Activated effector memory CD4-positive, alpha-beta T cell treated with Interleukin-2 at 50 U/mL for 16 hours (primary cell): Measurements from ENCODE around the gene GRK1.

Experiments used
- DNase-seq: peaks from one replicate; pipeline ENCODE4 v3.0.0-alpha.2; 2020

GRK1 gene

DNA sequence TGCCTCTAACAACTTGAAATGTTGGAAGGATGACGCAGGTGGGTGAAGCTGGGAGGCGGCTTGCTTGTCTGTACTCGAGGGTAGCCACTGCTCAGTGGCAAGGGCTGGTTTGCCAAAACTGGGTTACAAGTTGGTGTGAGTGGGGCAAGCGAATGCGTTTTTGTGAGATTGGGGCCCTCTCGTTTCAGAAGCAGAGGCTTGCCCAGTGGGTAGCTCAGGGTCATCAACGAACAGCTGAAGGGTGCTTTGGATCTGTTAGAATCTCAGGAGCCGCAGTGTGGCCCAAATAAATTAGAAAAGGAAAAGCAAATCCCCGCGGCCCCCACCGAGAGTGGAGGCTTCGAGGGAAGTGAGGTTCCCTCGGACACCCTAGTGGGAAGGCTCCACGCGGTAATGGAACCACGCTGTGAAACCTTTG, 16.3 kb upstream of the GRK1 start:
- no peak for DNase-seq

DNA sequence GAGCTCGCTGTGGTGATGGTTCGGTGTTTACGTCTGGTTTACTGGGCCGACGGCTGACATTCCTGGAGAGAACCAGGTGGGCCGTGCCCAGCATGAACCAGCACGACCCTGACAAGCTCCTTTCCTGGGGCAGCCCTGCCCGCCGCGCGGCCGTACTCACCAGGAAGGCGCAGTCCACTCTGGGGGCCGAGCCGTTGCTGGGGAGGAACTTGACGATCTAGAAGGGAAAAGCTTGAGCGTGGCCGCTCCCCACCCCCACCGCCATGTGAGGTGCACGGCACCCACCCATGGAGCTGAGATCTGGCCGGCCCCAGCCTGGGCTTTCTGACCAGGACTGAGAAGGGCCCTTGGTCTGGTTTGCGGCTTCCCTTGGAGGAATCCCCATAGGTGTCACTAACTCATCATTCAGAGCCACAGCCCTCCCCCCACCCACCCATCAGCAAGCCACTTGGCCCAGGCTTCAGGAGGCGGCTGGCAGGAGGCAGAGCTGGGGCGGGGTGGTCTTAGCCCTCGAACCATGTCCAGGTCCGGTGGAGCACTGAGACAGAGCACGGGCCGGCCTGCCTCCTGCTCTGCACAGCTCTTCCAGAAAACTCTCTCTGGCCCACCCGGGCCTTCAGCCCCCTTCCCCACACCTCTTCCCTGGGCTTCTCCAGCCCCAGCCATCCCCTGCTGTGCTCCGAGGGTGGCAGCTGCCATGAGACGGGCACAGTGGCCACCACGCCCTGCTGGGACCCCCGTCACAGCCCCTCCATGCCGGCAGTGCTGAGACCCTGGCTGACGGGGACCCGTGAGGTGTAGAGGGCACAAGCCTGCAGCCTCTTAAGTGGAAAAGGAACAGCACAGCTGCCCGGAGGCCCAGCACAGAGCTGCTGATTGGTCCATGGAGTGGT, 15.3 kb upstream of the GRK1 start:
- DNase-seq = no peak

DNA sequence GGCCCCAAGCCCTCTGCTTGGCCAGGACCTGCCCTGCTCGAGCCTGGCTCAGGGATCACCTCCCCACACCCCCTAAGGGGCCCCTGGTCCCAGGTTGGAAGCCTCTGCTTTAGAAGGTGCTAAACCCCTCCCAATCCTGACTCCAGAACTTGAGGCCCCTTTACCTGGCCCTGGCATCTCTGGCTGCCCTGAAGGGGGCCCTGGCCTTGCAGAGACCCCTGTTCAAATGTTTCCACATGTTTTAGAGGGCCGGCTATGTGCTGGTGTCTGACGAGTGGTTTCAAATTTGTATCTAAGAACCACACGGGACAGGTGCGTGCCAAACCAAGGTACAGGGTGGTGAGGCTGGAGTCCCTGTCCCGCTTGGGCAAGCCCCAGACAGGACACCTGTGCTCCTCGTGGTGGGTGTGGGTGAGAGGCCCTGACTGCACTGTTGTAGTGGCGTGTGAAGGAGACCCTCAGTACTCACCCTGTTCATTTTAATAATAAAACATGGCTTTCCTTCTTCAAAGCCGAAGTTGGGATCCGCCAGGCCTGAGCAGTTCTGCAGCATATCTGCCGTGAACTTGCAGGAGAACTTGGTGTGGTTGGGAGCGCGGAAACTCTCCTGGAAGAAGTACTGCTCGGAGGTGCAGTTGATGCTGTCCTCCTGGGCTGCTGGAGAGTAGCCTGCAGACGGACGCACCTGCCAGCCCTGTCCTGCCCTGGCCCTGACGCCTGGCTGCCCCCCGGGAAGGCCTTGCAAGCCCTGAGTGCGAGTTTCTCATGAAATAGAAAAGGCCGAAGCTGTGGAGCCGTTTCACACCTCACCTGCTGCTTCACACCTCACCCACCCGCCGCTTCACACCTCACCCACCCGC, 14.4 kb upstream of the GRK1 start:
- no peak for DNase-seq

DNA sequence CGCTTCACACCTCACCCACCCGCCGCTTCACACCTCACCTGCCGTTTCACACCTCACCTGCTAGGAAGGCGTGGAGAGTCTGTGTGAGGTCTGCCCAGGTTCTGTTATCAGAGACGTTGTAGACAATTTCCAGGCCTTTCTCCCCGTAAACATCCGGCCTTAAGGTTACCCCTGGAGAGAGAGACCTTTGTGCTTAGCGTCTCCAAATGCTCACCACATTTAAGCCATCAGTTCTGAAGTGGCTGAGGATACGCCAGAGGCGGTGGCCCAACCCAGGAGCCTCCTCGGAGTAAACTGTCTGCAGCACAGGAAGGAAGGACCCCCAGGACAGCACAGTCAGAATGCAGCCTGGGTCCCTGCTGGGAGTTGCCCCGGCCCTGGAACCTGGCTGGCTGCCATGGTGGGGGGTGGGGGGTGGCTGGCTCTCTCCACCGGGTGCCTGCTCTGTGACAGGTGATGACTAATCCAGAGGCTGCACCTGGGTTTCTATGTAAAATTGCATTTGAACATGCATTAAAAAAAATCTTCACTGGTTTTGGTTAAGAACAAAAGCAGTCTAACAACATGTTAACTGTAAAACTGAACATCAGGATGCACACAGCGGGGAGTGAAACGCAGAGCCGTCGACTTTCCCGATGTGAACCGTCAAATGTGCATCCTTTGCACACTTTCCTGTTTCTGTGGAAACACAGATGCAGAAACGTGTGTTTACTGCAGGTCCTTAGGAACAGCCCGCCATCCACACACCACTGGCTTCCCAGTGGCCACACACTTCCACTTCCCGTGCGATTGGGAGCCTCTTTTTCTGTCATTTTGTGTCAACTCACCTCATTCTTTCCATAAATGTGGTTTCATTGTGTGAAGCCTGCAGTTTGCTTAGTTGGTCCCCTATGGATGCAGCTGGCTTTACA, 13.5 kb upstream of the GRK1 start:
- DNase-seq = no peak

DNA sequence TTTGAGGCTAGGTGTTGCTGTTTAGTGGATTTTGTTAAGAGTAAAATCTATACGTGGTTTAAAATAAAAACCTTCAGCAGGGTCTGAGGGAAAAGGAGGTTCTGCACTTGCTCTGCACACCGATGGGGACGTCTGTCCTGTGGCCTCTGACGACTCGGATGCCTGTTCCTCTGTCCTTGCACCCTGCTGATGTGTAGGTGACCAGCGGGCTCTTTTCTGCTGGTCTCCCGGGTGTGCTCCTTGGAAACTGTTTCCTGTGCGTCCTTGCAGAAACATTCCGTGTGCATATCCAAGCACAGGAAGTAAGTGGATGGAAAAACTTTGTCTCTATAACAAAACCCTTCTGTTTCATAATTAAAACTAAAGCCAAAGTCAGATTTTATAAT, 12.9 kb upstream of the GRK1 start:
- no peak for DNase-seq

DNA sequence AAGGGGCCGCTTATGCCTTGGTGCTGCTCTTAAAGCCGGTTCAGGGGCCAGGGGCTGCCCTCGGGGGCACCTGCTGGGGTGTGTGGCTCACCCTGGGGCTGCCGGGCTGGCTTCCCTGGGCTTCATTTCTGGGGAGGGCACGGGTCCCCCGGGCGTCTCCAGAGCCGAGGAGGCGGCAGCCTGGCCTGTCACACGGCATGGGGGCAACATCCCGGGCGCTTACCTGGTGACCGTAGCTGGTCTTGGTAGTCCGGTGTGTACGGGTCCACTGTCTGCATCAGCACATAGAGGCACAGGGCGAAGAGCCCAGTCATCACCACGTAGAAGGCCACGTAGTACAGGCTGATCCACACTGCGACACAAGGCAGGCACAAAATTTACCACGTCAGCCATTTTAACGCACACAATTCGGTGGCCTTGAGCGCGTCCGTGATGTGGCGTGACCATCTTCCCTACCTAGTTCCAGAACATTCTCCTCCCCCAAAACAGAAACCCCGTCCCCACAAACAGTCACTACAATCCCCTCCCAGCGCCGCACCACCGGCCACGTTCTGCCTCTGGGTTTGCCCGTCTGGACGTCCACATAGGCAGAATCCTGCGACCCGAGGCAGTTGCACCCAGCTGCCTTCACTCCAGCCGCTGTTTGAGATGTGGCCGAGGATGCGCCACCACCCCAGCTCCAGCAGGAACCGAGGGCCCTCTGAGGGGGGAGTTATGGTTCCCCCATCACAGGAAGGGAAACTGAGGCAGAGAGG, 12.3 kb upstream of the GRK1 start:
- no peak for DNase-seq

DNA sequence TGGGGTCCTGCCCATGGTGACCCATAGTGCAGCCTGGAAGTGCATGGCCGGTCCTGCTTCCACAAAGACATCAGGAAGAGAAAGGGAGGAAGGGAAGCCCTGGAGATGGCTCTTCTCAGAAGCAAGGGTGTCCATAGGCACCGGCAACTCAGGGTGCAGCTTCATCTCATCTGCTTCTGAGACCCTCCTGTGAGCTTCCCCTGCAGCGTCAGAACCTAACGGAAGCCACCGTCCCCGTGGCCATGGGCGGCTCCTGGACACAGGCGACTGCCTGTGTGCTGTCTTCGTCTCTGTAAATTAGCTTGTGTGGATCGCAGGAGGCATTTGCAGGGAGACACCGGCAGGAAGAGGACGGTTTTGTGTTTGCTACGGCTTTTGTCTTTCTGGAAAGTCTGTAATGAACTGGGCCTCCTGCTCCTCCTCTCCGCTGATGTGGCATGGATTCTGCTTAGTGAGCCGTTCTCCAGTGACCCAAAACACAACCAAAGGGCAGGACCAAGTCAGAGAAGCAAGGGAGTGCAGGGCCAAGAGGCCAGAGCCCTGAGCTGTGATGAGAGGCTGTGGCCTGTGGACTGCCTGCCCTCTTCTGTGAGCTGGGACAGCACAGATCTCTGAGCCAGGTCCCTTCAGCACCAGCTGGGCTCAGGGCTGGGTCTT, 11.5 kb upstream of the GRK1 start:
- DNase-seq = no peak

DNA sequence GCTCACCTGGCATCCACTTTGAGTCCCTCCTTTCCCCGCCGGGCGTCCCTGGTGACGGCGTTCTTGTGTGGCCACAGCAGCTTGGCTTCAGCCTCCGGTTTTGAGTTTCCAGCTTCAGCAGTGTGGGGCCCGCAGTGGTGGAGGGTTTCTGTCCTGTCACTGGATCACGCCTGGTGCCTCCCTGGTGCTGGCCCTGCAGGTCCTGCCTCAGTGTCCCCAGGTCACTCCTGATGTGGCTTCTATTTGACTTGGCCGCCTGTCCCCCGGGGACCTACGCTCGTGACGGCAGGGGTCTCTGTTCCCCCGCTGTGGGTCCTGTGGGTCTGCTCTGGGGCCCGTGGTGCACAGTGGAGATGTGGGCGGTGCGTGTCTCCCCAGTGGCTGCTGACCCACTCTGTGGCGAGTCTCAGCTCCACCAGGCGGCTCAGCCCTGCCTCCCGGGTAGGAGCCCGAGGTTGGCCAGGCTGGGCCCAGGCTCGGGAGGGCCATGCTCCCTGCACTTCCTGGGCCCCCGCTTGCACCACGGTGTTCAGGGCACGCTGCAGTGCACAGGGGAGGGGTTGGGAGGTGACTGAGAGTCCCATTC, 10.9 kb upstream of the GRK1 start:
- no peak for DNase-seq

DNA sequence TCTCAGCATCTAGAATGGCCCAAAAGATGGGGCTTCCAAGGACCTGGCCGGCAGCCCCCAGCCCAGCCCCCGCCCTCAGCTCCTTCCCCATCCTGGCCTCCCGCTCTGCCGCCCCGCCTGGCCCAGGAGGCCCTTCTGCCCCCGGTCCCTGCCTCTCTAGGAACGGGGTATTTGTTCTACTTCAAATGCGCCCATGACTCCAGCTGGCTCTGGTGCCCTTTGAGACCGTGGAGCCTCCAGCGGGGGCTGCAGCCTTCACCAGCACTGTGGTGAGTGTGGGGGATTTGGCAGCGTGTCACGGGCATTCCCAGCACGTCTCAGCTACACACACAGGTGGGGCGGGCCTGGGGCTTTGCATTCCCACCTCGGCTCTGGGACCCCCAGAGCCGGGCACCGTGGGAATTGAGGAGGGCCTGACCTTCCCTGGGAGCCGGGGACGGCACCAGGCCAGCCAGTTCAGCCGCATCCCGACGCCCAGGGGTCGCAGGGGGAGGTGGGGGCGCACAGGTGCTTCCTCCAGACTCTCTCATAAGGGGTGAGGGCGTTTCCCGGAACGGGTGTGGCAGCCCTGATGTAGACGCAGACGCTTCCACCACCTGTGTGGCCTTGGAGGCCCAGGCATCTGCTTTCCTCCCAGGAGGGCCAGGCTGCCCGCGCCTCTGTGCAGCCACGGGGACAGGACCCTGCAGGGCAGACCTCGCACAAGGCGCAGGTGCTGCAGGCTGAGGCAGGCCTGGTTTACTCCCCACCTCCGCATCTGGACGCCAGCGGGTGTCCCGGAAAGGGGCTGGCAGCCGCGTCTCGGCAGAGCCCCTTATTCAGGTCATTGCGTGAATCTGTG, 10.0 kb upstream of the GRK1 start:
- DNase-seq = no peak

DNA sequence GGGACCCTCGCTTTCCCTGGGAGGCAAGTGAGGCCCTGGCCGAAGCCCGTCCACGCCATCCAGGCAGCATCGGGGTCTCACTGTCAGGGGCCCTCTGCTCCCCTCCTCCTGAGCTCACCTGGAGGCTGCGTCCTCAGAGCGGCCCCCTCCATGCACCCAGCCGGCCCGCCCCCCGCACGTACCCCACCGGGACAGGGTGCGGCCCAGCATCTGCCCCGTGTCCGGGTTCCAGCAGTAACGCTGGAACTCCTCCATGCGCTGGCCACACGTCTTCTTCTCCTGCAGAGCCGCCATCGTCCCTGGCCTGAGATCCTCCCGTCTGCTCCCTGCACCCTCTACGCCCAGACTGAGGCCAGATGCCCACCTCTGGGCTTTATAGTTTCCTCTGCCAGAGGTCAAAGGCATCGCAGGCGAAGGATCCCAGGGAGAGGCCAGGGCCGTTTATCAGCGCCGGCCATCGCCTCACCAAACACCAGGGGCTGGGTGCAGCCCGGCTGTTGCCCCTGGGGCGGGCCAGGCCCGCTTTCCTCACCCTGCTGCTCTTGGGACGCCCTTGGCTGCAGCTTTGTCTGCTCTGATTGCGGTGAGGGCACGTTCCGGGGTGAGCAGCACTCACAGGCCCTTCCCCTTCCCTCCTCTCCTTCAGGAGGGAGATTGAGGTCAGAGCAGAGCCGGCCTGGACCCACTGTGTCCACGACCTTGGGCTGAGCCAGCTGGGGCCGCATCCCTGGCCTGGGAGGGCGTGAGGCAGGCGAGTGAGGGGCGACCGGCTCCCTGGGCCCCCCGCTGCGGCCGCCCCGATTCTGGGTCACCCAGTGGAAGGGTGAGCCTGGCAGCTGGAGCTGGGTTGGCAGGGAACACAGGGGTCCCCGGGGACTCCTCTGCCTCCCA, 8.9 kb upstream of the GRK1 start, which contains the start of gene ATP4B:
Gene ATP4B (minus strand): TSS at position 348 of the 891 bp plus-strand sequence. CDS start 54 bp downstream, at position 294.
- DNase-seq = no peak

DNA sequence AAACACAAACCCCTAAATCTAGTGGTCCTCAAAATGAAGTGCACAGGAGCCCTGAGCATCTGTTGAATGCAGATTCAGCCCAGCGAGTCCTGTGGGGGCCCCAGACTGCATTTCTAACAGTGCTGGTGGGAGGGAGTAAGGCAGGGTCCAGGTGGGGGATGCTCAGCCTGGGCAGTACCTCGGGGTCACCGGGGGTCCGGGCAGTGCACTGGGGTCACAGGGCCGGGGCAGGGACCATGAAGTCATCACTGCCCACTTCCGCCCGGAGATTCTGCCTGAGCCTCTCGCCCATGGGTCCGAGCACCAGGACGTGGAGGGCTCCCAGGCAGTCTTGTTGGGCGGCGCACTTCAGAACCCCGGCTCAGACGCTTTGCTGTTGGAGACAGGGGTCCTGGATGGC, 8.2 kb upstream of the GRK1 start:
- DNase-seq = no peak

DNA sequence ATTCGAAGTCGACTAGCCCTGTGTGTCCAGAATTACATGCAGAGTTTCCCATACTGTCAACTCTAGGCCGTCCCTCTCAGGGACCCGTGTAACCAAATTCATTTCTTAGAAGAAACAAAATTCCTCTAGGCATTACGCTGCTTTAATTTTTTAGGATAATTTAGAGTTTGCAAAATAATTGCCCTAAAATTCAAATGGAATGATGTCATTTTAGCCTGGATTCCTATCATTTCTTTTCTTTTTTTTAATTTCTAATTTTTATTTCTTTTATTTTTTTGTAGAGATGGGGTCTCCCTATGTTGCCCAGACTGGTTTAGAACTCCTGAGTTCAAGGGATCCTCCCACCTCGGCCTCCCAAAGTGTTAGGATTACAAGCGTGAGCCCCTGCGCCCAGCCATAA, 7.7 kb upstream of the GRK1 start:
- DNase-seq = no peak

DNA sequence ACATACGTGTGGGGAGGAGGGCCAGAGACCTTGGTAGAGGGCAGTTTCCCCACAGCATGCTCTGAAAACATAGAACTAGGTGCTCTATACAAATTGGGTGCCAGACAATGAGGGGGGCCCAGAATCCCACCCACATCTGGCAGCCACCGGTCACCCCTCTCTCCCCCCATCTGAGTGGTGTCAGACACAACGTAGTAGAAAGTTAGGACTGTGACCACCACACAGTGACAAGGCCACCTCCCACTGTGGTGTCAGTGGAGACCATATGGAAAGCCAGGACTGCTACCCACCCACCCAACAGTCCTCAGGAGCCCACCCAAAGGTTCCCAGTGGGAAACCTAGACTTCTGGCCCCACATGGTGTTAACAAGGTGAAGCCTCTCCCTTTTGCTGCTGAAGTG, 7.0 kb upstream of the GRK1 start:
- DNase-seq = no peak

DNA sequence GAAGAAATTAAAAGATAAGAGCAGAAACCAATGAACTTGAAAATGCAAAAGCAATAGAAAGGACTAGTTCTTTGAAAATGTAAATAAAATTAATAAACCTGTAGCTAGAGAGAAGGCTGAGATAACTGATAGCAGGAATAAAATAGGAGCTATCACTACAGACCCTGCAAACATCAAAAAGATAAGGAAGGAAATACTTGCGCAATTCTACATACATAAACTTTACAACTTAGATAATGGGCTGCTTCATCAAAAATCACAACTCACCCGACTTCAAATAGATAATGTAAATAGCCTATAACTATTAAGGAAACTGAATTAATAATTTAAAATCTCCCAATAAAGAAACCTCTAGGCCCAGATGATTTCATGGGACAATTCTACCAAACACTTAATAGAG, 5.5 kb upstream of the GRK1 start:
- DNase-seq = no peak

DNA sequence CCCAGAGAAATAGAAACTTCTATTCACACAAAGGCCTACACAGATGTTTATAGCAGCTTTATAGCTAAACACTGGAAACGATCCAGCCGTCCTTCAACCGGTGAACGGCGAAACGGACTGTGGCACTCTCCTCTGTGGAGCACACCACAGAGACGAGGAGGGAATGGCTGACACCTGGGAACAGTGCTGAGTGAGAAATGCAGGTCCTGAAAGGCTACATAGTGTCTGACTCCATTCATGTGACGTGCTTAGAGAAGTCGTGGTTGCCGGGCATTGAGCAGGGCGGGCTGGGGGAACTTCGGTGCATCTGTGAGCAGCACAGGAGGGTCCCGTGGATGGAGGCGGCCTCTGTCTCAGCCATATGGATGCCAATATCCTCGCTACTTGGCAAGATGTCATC, 3.1 kb upstream of the GRK1 start:
- DNase-seq = no peak

DNA sequence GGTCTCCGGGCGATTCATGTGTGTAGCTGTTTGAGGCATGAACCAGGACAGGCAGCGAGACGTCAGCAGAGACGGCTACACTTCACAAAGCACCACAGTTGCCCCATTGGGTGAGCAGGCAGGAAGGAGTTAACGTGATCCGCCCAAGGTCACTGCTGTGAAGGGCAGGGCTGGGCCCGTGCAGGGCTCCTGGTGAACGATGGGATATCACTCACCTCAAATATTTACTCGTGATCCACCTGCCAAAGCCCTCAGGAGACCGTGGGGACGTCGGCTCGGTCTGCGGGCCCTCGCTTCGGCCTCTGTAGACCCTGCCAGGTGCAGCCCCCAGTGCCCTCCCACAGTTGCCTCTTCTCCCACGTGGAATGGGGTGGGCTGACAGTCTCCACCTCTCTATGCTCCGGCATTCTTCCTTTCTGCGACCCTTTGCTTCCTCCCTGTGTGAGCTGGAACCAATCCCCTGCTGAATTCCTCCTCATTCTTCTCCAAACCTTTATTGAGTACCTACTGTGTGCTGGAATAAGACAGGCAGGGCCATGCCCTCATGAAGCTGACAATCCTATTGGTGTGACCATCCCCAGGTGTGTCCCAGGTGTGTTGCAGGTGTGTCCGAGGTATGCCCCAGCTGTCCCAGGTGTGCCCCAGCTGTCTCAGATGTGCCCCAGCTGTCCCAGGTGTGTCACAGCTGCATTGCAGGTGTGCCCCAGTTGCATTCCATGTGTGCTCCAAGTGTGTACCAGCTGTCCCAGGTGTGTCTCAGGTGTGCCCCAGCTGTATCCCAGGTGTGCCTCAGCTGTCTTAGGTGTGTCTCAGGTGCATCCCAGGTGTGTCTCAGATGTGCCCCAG, 2.0 kb upstream of the GRK1 start:
- no peak for DNase-seq

DNA sequence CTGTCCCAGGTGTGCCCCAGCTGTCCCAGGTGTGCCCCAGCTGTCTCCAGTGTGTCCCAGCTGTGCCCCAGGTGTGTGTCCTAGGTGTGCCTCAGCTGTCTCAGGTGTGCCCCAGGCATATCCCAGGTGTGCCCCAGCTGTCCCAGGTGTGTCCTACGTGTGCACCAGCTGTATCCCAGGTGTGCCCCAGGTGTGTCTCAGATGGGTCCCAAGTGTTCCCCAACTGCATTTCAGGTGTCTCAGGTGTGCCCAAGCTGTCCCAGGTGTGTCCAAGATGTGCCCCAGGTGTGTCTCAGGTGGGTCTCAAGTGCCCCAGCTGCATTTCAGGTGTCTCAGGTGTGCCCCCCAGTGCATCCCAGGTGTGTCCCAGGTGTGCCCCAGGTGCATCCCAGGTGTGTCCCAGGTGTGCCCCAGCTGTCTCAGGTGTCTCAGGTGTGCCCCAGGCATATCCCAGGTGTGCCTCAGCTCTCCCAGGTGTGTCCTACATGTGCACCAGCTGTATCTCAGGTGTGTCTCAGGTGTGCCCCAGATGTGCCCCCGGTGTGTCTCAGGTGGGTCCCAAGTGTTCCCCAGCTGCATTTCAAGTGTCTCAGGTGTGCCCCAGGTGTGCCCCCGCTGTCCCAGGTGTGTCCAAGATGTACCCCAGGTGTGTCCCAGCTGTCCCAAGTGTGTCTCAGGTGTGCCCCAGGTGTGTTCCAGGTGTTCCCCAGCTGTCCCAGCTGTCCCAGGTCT, 1.3 kb upstream of the GRK1 start:
- no peak for DNase-seq

DNA sequence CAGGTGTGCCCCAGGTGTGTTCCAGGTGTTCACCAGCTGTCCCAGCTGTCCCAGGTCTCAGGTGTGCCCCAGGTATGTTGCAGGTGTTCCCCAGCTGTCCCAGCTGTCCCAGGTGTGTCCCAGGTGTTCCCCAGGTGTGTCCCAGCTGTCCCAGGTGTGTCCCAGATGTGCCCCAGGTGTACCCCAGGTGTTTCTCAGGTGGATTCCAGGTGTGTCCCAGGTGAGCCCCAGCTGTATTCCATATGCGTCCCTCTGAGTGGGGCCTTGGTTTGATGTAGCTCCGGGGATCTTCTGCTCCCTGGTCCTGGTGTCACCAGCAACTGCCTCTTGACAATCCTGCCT, 719 bp upstream of the GRK1 start:
- DNase-seq = no peak
